ENCODE results near the gene TMEM179.

TMEM179 gene

DNA sequence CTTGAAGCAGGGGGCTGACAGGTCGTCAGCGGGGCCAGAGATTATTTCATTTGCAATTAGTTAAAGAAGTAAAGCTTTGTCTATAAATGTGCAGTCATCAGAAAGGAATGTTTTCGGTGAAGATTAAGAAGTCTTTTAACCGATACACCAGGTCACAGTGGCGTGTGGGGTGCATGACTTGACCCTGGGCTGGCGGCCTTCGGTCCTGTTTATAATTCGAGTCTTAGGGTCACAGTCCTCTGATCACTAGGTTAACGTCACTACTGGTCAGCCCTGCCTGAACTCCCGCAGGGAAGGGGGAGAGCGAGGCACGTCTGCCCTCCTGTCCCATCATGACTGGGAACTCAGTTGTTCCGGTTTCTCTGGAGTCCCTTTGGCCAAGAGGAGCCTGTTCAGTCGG lies 30.0 kb downstream of the TMEM179 start:
- TF ChIP-seq, protein P1, sequence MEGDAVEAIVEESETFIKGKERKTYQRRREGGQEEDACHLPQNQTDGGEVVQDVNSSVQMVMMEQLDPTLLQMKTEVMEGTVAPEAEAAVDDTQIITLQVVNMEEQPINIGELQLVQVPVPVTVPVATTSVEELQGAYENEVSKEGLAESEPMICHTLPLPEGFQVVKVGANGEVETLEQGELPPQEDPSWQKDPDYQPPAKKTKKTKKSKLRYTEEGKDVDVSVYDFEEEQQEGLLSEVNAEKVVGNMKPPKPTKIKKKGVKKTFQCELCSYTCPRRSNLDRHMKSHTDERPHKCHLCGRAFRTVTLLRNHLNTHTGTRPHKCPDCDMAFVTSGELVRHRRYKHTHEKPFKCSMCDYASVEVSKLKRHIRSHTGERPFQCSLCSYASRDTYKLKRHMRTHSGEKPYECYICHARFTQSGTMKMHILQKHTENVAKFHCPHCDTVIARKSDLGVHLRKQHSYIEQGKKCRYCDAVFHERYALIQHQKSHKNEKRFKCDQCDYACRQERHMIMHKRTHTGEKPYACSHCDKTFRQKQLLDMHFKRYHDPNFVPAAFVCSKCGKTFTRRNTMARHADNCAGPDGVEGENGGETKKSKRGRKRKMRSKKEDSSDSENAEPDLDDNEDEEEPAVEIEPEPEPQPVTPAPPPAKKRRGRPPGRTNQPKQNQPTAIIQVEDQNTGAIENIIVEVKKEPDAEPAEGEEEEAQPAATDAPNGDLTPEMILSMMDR (IDR thresholded peaks at IDR 0.05; ENCODE audit: low read depth, low read length, missing control alignments): no peak
- in situ Hi-C loops (cut with HindIII; ENCODE audit: low sequenced_read_pairs): no loop called here
- H3K4me3 ChIP-seq (ENCODE audit: low read depth, low read length): no peak overlapping the region
- DNase-seq (ENCODE audit: low read depth): no peak

DNA sequence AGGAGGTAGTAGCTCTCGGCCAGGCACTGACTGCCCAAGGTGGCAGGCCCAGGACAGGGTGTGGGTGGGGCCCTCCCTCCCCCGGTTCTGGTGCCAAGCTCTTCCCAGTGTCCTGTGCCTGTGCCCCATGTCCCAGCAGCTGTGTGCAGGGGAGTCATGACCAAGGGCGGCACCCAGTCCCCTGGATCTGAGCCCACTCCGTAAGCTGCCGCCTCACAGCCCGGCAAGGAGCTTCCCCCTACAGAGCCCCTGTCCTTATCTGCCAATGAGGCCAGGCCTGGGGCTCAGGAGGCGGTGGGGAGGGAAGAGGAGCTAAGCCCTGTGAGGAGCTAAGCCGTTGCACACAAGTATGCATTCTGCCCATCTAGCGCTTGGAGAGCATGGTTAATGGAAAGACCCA lies 30.6 kb downstream of the TMEM179 start:
- in situ Hi-C loops (cut with HindIII; ENCODE audit: low sequenced_read_pairs): no loop called here
- H3K4me3 ChIP-seq (ENCODE audit: low read depth, low read length): no peak overlapping the region
- TF ChIP-seq, protein P1 (IDR thresholded peaks at IDR 0.05; ENCODE audit: low read depth, low read length, missing control alignments): no peak
- no peak for DNase-seq (ENCODE audit: low read depth)

DNA sequence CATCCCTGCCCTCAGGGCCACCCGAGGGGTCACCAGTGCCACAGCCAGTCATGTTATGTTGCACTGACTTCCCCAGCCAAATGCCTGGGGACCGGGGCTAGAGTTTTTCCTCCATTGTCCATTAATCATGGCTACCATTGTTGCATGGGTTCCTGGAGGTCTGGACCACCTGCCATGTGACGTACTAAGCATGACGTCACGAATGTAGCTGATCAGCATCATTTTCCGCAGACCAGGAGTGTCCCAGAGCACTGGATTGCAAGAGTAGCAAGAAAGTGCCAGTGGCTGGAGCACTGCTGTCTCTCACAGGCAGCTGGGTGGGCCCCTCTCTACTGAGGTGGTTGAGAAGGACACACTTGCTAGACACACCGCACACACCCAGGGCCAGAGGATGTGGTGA lies 31.9 kb downstream of the TMEM179 start:
- DNase-seq (ENCODE audit: low read depth): no peak
- in situ Hi-C loops (cut with HindIII; ENCODE audit: low sequenced_read_pairs): no loop called here
- no peak overlapping the region for H3K4me3 ChIP-seq (ENCODE audit: low read depth, low read length)
- TF ChIP-seq, protein P1 (IDR thresholded peaks at IDR 0.05; ENCODE audit: low read depth, low read length, missing control alignments): no peak

DNA sequence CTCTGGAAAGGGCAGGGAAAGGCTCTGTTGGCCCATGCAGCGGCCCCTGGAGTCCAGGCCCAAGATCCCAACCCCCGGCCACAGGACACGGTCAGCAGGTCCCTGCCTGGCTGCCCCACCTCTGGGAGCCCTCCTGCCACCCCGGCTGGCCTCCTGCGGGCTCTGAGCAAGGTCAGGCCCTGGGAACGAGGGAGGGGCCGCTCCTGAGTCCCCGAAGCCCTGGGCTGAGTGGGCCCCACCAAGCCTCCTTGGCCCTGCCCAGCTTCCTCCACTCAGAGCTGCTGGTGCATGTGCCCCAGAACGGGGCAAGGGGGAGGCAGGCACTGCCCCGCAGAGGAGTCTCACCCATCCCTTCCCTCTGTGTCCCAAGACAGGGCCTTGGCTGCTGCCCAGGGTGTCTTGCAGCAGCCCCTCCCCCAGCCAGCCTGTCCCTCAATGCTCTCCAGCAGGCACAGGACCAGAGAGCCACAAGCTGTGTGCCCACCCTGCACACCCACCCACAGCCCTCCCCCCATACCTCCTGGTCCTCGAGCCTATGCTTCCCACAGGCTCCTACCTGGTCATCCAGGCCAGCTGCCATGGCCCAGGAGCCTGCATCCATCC lies 32.4 kb downstream of the TMEM179 start:
- in situ Hi-C loops (cut with HindIII; ENCODE audit: low sequenced_read_pairs): no loop called here
- no peak overlapping the region for H3K4me3 ChIP-seq (ENCODE audit: low read depth, low read length)
- TF ChIP-seq, protein P1 (IDR thresholded peaks at IDR 0.05; ENCODE audit: low read depth, low read length, missing control alignments): no peak
- DNase-seq (ENCODE audit: low read depth): no peak

DNA sequence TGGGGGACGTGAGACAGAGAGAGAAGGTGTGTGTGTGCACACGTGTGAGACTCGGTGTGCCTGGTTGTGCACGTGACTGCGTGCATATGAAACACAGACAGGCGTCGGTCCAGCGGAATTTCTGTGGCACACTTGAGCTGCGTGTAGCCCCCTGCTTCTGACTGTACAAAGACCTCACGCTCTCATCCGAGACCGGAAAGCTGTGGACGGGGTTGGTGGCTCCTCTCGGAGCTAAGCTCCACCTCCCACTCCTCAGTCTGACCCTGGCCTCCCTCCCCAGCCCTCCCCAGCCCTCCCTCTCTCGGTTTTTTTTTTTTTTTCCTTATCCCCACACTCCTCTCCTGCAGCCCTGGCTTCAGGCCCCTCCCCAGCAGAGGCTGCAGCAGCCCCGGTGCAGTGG lies 33.3 kb downstream of the TMEM179 start:
- DNase-seq (ENCODE audit: low read depth): no peak
- in situ Hi-C loops (cut with HindIII; ENCODE audit: low sequenced_read_pairs): no loop called here
- no peak overlapping the region for H3K4me3 ChIP-seq (ENCODE audit: low read depth, low read length)
- TF ChIP-seq, protein P1 (IDR thresholded peaks at IDR 0.05; ENCODE audit: low read depth, low read length, missing control alignments): no peak

DNA sequence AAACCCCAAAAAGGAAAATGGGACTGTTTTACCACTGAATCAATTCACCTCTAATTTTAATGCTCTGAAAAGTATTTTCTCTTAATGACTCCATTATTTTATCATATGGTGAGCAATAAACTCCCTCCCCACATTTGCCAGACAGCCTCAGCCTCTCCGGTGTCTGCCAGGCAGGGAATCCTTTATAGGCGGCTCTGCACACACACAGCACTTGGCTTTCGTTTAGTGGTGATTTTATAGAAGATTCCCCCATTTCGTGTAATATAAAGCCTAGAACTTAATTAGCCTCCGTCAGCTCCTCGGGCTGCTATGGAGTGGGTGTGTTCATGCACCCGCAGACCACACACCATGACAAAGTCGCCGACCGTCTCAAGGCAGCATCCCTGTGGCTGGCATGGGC lies 35.1 kb downstream of the TMEM179 start:
- TF ChIP-seq, protein P1 (IDR thresholded peaks at IDR 0.05; ENCODE audit: low read depth, low read length, missing control alignments): no peak
- no peak overlapping the region for H3K4me3 ChIP-seq (ENCODE audit: low read depth, low read length)
- no peak for DNase-seq (ENCODE audit: low read depth)
- in situ Hi-C loops (cut with HindIII; ENCODE audit: low sequenced_read_pairs): no loop called here
